WTC11 (cell line): Measurements from ENCODE around the gene CSNK1G1.

Experiments
- CTCF ChIP-seq: fragments of 200-600 bp; IDR thresholded peaks from 2 replicates; pipeline ENCODE4 v1.8.0; 2022; ENCODE audit warnings: antibody characterized with exemption
- ESRRA ChIP-seq: sonication (generic); formaldehyde crosslinking; IDR thresholded peaks from 2 replicates; pipeline ENCODE4 v1.8.1; 2022; ENCODE audit warnings: mild to moderate bottlenecking, missing genetic modification reagents, borderline replicate concordance
- JUN ChIP-seq: sonication (generic); formaldehyde crosslinking; IDR thresholded peaks from 2 replicates; pipeline ENCODE4 v1.8.0; 2023; ENCODE audit warnings: mild to moderate bottlenecking, missing genetic modification reagents
- ZNF281 ChIP-seq: sonication (generic); formaldehyde crosslinking; IDR thresholded peaks from 2 replicates; pipeline ENCODE4 v1.8.0; 2023; ENCODE audit warnings: mild to moderate bottlenecking, missing genetic modification reagents
- ZNF512 ChIP-seq: sonication (generic); formaldehyde crosslinking; IDR thresholded peaks from 2 replicates; pipeline ENCODE4 v1.8.1; 2022; ENCODE audit warnings: missing genetic modification reagents, borderline replicate concordance

GRCh38 chr15:64287953-64288352 lies 68.0 kb downstream of the CSNK1G1 start:
- TF ChIP-seq ZNF512 (CRISPR knock-in tag), result no peak
- no peak for TF ChIP-seq JUN (CRISPR knock-in tag)
- TF ChIP-seq ESRRA (CRISPR knock-in tag), result no peak
- TF ChIP-seq ZNF281, result no peak
- TF ChIP-seq CTCF, result no peak
